Measurements from ENCODE around the gene SLC39A7. TPM values are rescaled to one million over a fixed set of nuclear protein-coding genes. Genes with fewer than 3 reads are reported as not detected.
"Not testable (repeated sequence)": the region's sequence is repeated elsewhere in the genome, so short reads cannot be mapped to it uniquely, and the experiment has no call there.

Gene SLC39A7
- total RNA-seq, 2 donors from 2014 or later = 71.3 to 106 TPM

- Histone ChIP-seq H3K36me3 (no peaks in the 10 kb centered on the region), H3K27me3 (replicated peaks; ENCODE audit: insufficient read depth) (no peaks in the 10 kb centered on the region), H3K27ac (no peak overlapping the region), H3K9me3 (no peaks in the 10 kb centered on the region), H3K4me1 (ENCODE audit: control insufficient read depth in 1 of 2, low read depth in 2 of 2) (peaks cover 4 to 19% of the 10 kb centered on the region in 2 donors), H3K4me3 (no peak overlapping the region)
- ATAC-seq (ENCODE audit: insufficient number of reproducible peaks, low FRiP score, low read depth) = no peak
- no peak for TF ChIP-seq CTCF (IDR thresholded peaks at IDR 0.05)
- no peak for DNase-seq (ENCODE audit: low spot score)
These were observed 15.5 kb downstream of the SLC39A7 start for GRCh38 chr6:33216117-33216649.

- Histone ChIP-seq H3K4me1 (ENCODE audit: control insufficient read depth in 1 of 2, low read depth in 2 of 2) (peaks cover 4 to 18% of the 10 kb centered on the region in 2 donors), H3K27ac (no peak overlapping the region), H3K36me3 (no peaks in the 10 kb centered on the region), H3K4me3 (no peak overlapping the region), H3K27me3 (replicated peaks; ENCODE audit: insufficient read depth) (no peaks in the 10 kb centered on the region), H3K9me3 (no peaks in the 10 kb centered on the region)
- no peak for TF ChIP-seq CTCF (IDR thresholded peaks at IDR 0.05)
- no peak for DNase-seq (ENCODE audit: low spot score)
- no peak for ATAC-seq (ENCODE audit: insufficient number of reproducible peaks, low FRiP score, low read depth)
These were observed 16.6 kb downstream of the SLC39A7 start for GRCh38 chr6:33217246-33217645.

- Histone ChIP-seq H3K27ac (no peak overlapping the region), H3K36me3 (no peaks in the 10 kb centered on the region), H3K4me3 (no peak overlapping the region), H3K4me1 (ENCODE audit: control insufficient read depth in 1 of 2, low read depth in 2 of 2) (peaks cover 2 to 13% of the 10 kb centered on the region in 2 donors), H3K9me3 (no peaks in the 10 kb centered on the region), H3K27me3 (replicated peaks; ENCODE audit: insufficient read depth) (peaks cover 2% of the 10 kb centered on the region)
- DNase-seq (ENCODE audit: low spot score) (no peak), ATAC-seq (ENCODE audit: insufficient number of reproducible peaks, low FRiP score, low read depth) (no peak)
- TF ChIP-seq CTCF (IDR thresholded peaks at IDR 0.05) = no peak
These were observed 17.0 kb downstream of the SLC39A7 start for GRCh38 chr6:33217681-33218080.

GRCh38 chr6:33226503-33227120 lies 25.9 kb downstream of the SLC39A7 start:
- H3K4me1 ChIP-seq (ENCODE audit: control insufficient read depth in 1 of 2, low read depth in 2 of 2); H3K4me3 ChIP-seq; H3K9me3 ChIP-seq; H3K27me3 ChIP-seq (replicated peaks; ENCODE audit: insufficient read depth); ATAC-seq (ENCODE audit: insufficient number of reproducible peaks, low FRiP score, low read depth); H3K36me3 ChIP-seq; H3K27ac ChIP-seq; DNase-seq (ENCODE audit: low spot score): not testable (repeated sequence)

GRCh38 chr6:33235221-33235634 lies 34.6 kb downstream of the SLC39A7 start:
- Histone ChIP-seq H3K27ac (no peak overlapping the region), H3K4me1 (ENCODE audit: control insufficient read depth in 1 of 2, low read depth in 2 of 2) (no peaks in the 10 kb centered on the region), H3K36me3 (no peaks in the 10 kb centered on the region), H3K4me3 (no peak overlapping the region), H3K27me3 (replicated peaks; ENCODE audit: insufficient read depth) (no peaks in the 10 kb centered on the region), H3K9me3 (no peaks in the 10 kb centered on the region)
- ATAC-seq (ENCODE audit: insufficient number of reproducible peaks, low FRiP score, low read depth) (no peak), DNase-seq (ENCODE audit: low spot score) (no peak)
- no peak for TF ChIP-seq CTCF (IDR thresholded peaks at IDR 0.05)

GRCh38 chr6:33236328-33236727 lies 35.7 kb downstream of the SLC39A7 start:
- no peak overlapping the region for H3K27ac ChIP-seq
- H3K9me3 ChIP-seq = no peaks in the 10 kb centered on the region
- ATAC-seq (ENCODE audit: insufficient number of reproducible peaks, low FRiP score, low read depth) (no peak), DNase-seq (ENCODE audit: low spot score) (no peak)
- H3K4me3 ChIP-seq = no peak overlapping the region
- no peaks in the 10 kb centered on the region for H3K4me1 ChIP-seq (ENCODE audit: control insufficient read depth in 1 of 2, low read depth in 2 of 2)
- no peaks in the 10 kb centered on the region for H3K27me3 ChIP-seq (replicated peaks; ENCODE audit: insufficient read depth)
- TF ChIP-seq CTCF (IDR thresholded peaks at IDR 0.05) = no peak
- H3K36me3 ChIP-seq = no peaks in the 10 kb centered on the region

Measured in thoracic aorta (tissue), 2 donors.